Endometrium (tissue), 2 donors: ENCODE measurements around the gene GRIP1.

ENCODE experiments used
- FAIRE-seq: peaks from 2 replicates; lab custom pipeline; 2012; peaks lifted over from hg19 to GRCh38; lab: Jason Lieb, UNC
- donor health status: control.
- donor health status: control.

The GRIP1 gene

DNA sequence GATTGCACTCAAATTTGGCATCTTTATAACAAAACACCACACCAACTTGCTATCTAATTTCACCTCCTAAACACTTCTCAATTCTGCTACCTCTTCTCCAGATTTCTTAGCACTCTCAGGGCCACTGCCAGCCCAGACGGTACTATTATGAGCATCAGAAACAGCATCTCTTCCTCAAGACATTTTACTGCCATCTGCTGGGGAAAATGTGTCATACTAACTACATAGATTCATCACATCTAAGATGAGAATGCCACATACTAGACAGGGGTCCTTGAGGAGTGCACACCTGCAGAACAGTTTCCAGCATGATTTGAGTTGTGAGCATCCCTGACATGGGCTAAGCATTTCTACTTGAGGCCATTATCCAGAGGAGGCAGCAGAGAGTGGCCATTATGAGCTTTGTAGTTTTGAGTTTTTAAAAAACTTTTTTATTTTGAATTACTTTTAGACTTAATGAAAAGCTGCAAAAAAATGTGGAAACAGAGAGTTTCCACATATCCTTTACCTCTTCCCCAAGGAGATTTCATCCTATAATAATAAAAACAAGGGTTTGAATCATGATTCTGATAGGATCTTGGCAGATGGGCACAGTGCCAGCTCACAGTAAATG is 15.1 kb upstream of the GRIP1 start:
- no peak for FAIRE-seq

DNA sequence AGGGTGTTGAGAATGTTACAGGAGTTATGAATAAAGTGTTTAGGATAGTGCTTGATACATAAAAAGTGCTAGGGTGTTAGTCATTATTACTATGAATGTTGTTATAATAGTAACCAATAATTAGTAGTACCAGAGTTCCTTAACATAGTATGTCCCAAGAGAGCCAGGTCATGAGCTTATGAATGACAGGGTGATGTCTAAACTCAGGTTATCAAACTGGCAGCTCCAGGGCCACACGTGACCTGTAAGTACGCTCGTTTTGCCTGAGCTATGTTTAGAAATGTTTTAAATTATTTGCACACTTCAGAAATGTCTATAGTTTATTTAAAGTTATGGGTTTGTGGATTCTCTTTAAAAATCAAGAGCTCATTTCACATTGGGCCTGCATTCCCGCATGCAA is 14.1 kb upstream of the GRIP1 start:
- FAIRE-seq, result no peak

DNA sequence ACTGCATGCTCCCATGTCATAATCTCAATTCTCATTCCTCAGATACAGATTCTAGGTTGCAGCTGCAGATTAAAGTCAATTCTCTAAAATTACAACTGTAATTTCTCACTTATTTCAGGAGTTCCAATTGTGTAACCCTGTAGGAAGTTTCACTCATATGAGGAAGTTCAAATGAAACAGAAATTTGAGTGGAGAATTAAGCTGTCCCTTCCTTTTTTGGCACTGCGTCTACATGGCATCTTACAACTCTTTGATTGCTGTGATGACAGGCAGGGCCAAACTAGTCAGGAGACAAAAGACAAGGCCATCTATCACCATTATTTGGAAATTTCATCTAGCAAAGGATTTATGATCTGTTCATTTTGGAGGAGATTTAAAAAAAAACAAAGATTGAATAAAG is 13.3 kb upstream of the GRIP1 start:
- FAIRE-seq, result no peak

DNA sequence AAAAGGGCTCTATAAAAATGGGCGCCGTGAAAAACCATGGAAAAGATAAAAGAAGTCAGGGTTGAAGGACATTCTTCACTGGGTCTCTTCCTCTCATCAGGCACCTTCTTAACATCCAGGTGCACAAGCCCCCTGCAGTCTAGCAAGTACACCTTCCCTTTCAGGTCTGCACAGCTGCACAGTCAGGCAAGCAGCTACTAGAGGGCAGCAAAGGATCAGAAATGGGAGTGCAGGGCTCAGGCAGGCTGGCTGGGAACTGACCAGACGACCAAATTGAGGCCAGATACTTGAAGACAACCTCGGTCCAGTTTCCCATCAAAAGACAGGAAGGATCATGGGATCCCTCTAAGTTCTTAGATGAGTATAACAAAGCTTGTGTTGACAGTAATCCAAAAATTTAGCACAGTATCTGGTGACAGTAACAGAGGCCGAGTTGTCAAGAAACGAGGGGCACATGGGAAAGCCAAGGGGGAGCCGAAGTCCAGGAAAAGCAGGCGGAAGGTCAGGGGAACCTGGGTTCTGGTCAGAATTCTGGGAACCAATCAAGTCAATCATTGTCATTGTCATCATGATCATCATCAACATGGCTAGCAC is 10.1 kb upstream of the GRIP1 start:
- no peak for FAIRE-seq

DNA sequence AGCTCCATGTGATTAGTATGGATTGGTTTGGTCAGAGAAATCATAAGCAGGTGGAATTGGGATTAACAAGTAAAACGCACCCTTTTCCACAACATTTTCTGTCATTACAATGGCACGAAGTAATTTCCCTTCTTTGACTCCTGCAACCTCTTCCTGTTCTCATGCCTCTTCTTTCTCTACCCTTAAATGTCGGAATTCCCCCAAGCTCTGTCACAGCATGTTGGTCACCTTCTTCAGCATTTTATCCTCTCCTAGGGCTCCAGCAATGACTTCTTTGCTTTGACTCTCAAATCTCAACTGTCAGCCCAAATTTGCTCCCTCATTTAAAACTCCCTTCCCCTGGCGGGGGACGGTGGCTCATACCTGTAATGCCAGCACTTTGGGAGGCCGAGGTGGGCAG is 5.3 kb upstream of the GRIP1 start:
- FAIRE-seq, result no peak

DNA sequence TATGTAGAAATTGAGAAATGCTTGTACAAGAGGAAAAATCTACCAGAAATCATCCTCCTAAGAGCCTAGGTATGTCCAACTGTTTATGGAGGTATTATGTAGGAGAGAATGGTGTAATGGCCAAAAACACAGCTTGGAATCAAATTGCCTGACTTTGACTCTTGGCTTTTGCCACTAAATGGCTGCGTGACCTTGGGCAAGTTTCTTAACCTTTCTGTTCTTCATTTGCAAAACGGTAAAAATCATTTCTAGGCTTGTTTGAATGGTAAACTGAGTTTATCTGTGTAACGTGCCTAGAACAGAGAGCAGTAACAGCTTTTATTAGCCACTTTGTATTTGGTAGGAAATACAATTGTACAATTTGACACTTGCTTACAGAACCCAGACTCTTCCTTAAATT is 4.9 kb upstream of the GRIP1 start:
- FAIRE-seq, result no peak

DNA sequence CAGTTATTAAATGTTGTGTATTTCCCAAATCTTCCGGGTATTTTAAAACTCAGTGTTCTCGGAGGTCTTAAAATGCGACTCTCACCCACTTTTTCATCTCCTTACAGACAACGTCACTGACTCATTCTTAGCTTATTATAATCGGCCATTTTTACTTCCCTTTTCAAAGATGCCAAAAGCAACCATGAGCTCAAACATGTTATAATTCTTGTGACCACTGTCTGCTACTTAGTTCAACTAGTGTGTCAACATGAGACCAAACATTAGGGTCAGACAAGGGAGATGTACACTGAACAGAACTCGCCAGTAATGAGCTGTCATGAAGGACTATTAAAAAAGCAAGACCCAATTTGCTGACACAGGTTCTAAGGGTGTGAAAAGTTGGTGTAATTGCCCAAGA is 4.2 kb upstream of the GRIP1 start:
- FAIRE-seq, result no peak

DNA sequence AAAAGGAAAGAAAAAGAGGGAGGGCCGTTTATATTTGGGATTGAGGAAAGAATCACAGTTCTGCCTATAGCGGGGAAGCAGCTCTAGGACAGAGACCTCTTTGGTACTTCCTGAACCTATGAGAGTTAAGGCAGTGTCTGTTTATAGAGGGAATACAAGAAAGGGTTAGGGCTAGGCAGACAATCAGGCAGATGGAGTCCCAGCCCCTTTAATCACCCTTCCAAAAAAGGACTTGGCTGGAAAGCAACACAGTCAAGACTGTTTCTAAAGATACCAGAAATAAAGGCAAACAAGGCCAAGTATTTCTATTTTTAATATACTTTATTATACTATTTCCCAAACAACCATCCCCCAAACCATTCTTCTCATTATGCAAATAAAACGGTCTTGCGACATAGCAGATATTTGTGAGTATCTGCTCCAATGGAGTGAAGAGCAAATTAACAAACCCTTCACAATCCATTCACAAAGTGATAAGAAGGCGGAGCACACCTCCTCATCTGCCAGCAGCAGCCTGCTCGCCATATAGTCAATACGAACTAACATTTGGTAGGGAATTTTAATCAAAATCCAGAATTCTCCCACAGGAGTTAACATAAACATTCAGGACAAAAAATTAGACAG is 697 bp upstream of the GRIP1 start:
- FAIRE-seq, result no peak

DNA sequence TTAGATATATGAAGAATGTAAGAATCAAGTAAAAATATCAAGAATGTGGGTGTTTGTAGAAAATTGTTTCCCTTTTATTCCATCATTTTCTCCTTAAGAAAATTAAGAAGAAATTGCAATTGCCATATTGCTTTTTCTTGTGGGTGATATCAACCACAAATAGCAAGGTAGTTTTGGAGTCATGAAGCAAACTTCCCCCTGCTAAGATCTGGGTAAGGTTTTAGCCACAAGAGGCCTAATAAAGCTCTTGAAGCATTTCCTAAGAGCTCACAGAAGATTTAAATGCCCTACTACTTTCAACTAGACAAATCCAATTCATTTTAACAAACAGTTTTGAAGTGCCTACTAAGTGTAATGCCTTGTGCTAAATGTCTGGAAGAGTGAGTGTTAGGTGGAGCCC is 2.6 kb downstream of the GRIP1 start:
- FAIRE-seq, result no peak

DNA sequence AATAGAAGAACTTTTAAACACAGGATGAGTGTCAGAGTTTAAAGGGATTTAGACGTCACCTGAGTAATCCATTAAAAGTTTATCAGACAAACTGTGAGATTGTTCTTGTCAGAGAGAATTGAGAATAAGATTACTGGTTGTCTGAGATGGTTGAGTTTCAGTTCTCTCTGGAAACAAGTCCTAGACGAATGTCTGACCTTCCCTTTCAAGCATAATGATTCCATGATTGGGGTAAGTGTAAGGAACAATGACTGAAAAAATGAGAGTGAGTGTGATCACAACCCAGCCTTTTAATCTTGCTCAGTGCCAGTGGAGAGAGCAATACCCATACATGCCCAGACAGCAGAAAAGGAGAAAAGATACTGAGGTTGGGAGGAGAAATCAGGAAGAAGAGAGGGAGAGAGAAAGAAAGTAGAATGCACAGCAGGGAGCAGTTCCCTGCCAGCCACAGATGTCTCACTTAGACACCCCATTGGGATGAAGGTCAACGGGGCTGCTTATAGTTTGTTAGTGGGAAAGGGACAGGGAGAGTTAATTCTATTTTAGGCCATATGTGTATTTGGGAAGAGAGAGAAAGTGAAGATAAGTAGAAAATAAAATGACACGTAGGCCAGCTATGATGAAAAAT is 4.3 kb downstream of the GRIP1 start:
- FAIRE-seq, result no peak

DNA sequence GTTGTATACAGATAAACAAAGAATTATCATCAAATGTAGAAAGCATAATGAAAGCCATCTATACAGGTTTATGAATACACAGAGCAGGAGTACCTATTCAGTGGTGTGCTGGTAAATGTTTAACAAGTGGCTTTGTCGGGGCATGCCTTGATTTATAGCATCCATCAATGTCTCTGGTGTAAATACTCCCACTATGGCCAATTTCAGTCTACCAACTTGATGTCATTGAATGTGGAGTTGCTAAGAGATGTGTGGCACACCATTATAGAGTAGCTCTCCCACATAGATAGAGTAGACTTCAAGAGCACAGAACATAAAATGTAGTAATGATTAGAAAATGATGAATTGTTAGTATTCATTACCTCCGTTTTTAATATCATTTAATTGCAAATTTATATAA is 9.3 kb downstream of the GRIP1 start:
- no peak for FAIRE-seq

DNA sequence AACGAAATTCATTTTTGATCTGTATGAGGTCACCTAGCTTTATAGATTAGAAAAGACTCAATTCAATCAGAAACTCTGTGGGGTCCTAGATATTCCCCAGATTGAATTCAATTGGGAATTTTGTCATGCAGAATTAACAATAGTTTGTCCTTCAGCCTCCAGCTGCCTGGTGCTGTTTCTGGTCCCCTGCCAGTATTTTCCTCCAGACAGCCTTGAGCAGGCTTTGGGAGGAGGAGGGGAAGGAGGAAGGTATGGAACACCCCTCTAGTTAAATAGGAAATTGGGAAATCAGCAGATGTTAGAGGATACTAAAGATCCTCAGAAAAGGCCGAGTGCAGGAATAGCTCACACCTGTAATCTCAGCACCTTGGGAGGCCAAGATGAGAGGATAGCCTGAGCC is 10.6 kb downstream of the GRIP1 start:
- FAIRE-seq, result no peak

DNA sequence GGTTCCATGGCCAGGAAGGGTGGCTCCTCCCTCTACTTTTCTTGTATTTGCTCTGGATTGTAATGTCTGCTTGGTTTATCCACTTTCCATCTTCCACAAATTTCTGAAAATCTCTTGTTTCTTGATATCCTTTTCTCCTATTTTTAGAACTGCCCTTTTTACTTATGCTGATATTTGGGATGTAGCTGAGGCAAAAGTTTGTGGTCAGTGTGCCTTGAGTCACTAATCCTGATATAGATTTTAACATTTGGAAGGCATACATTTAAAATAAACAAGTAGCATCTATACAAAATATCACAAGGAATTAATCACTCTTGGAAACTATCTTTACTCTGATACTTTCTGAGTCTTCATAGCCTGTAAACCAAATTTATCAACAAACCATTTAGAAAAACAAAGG is 11.0 kb downstream of the GRIP1 start:
- FAIRE-seq, result no peak

DNA sequence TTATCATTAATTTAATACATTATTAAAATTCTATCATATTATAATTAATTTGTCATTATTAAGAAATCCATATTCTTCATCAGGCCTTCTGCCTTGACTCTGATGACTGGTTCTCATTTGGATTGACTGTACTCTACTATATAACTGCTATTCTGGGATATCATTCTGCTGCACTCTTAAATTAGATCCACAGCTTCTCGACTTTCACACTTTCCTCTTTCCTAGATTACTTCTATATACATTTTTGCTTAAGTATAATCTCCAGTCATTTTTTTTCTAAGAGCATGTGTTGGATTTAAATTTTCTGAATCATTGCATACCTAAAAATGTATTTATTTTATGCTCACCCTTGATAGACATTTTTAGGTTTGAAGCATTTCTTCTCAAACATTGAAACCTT is 12.4 kb downstream of the GRIP1 start:
- FAIRE-seq, result no peak

DNA sequence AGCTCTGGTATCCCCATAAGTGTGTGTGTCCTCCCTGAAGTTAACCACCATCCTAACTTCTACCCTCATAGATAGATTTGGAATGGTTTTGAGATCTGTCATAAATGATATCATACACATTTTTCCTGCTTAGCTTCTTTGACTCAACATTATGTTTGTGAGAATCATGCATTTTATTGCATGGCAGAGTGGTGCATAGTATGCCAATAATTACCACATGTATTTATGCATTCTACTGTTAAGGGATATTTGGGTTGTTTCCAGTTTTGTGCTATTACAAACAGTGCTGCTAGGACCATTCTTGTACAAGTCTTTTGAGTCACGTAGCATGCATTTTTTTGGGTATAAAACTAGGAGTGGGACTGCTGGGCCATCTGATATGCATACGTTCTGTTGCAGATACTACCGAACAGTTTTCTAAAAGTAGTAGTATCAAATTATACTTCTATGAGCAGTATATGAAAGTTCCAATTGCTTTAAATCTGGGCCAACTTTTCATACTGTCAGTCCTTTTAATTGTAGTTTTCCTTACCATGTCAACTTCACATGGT is 13.4 kb downstream of the GRIP1 start:
- no peak for FAIRE-seq

DNA sequence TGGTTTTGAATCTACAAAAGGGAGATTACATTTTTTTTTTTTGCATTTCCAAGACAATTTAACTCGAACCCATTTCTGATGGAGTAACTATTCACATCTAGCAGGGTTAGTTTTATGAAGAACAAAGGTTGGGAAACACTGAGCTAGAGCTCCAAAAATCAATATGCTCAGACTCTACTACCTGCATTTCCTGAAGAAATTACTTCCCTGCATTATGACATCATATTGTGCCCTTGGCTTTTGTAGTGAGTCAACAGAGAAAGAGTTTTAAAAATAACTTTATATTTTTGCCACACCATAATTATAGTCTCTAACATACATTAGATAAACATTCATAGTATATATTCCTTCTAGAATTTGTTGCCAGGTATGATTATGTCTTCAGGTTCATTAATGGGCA is 14.8 kb downstream of the GRIP1 start:
- no peak for FAIRE-seq

DNA sequence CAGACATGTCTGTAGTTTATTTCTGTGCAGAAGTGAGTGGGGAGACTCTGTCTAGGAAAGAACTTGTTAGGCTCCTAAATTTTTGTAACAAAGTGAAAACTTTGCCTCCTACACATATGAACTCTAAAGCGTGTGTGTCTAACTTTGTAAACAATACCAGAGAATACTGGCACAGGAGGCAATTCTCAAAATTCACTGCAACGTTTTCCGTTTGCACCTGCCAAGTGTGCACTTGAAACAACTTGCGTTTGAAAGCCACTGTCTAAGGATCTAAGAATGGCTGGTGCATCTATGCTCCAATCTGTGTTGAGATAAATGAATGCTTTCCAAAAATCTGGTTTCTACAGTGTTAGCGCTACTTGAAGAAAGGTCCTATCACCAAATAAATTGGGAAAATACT is 15.3 kb downstream of the GRIP1 start:
- no peak for FAIRE-seq

DNA sequence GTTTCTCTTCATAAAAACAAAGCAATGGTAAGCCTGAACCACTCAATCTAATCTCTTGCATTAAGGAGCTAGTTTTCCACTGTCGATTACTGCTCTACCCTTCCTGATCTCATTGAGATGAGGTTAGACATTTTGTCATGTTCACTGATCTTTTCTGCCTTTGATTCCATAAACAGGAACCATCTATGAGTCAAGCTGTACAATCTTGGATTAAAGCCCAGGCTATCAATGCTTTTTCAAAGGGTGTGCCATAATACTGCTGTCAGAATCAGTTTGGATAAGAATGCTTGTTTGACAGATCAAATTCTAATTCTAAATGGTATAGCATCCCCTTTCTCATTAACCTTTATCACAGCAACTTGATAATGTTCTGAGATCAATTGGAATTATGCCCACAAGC is 16.1 kb downstream of the GRIP1 start:
- no peak for FAIRE-seq

DNA sequence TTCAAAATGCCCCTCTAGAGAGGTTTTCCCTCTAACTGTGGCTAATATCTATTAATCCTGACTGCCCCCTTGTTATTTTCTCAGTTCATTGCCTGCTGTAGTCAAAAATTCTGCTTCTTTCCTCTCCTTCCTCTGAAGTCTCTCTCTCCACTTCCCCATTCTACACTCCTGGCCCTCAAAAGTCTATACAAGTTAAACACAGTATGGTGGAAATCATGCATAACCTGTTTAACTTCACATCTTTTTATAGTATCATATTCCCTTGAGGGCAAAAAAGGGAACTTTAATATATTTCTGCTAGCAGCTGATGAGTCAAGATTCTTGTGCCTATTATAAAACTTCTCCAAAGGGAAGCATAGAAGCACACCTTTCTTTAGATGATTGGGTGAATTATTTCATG is 16.7 kb downstream of the GRIP1 start:
- no peak for FAIRE-seq

DNA sequence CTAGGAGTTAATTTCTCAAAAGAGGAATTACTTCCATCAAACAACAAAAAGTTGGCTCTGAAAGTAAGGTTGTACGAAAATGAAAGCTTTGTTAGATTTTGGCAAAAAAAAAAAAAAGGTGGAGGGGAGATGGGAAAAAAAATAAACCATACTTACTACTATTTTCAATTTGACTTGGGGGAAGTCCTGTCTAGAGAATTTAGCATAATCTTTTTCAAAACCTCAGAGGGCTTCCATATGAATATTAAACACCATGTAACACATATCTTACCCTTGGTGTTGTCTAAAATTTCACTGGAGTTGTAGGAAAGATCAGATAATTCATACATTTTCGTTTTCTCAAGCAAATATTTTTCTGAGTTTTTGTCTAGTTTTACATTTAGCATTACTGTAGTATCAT is 17.5 kb downstream of the GRIP1 start:
- no peak for FAIRE-seq

DNA sequence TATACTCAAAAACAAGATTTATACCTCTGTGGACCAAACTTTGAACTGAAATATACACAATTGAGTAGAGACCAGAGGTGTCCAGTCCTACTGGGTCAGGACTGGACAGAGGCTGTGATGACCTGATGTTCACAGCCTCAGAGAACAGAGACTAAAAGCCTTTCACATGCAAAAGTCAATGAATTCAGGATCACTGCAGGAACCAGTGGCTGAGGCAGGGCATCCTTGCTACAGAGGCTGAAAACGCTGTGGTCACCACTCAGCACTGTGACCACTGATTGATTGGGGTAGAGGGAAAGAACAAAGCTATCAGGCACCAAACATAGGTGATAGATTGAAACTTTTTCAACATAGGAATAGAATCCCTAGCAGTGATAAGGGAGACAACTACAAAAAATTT is 25.1 kb downstream of the GRIP1 start:
- FAIRE-seq, result no peak

DNA sequence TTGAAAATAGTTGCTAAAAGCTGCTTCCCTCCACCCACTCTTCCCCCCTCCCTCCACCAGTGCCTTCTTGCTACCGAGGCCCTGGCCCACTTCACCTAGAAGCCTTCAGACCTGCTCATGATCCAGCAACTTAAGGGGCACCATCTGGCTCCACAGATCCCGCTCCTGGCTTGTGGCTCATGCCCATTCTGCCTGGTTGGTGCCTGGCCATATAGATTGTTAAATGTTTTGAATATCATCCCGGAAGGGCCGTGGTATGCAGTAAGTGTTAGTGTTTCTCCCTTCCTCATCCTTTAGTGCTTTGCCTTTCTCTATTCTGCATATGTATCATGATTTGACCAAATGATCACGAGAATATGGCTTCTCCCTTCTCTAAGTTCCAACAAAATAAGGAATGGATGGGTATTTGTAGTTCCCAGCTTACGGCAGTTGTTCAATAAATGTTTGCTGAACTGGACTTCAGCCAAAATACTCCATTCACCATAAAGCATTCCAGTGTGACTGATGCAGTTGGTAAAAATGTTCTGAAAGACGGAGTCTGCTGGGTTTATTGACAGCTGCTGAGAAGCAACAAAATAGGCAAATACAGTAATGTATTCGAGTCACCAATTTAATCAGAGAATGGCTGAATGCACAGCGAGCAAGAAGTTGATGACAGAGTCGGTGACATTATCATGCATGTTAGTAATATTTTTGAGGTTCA is 30.7 kb downstream of the GRIP1 start:
- FAIRE-seq, result no peak
